HCT116 (cell line): ENCODE results near the gene OR2T1. TPM values are rescaled to one million over a fixed set of nuclear protein-coding genes. Genes with fewer than 3 reads are reported as not detected.

Experiments used
- ATAC-seq: fragments of 200-7000 bp; cut with Tn5 transposase; 2 replicates; pipeline ENCODE4 v1.9.1; 2020; ENCODE audit warnings: mild to moderate bottlenecking, moderate library complexity
- BruUV-seq: library from RNA; stranded (reverse); fragments of 400-500 nt; replicated peaks from 2 replicates; lab custom pipeline; 2021; lab: Mats Ljungman, UMichigan
- CTCF ChIA-PET: fragments of 300-600 bp; sonication (Branson Sonifier 250); formaldehyde crosslinking; loops from one replicate; lab custom pipeline; 2021; ENCODE audit warnings: antibody characterized with exemption; lab: Charles Lee
- POLR2A ChIA-PET: fragments of 300-600, 350-600 bp; sonication (Branson Sonifier 250); formaldehyde crosslinking; loops from one replicate; lab custom pipeline; 2021; ENCODE audit warnings: antibody characterized with exemption; lab: Charles Lee
- RAD21 ChIA-PET, 2 experiments: fragments of 300-600 bp; sonication (Branson Sonifier 250); formaldehyde crosslinking; loops; one replicate each; lab custom pipeline; 2023; ENCODE audit warnings: low total read pairs in 2 of 2; ENCODE audit not compliant: uncharacterized antibody in 2 of 2, unreplicated experiment in 2 of 2, low non-redundant PET in 1 of 2; lab: Charles Lee
- DNase-seq: peaks from one replicate; pipeline ENCODE4 v3.0.0-alpha.2; 2010; ENCODE audit warnings: low read depth, low spot score
- H2AFZ ChIP-seq: fragments of 200-600 bp; shearing (Covaris generic), sonication (generic); 2 replicates; pipeline ENCODE4 v1.6.1; 2017; ENCODE audit warnings: low read depth, mixed run types, mixed read lengths, antibody characterized with exemption, low read length; ENCODE audit not compliant: poor library complexity, severe bottlenecking
- H3K27ac ChIP-seq: 2 replicates; pipeline ENCODE4 v1.5.1; 2012; ENCODE audit warnings: low read depth, low read length
- H3K27me3 ChIP-seq: fragments of 200-600 bp; sonication (generic); 2 replicates; pipeline ENCODE4 v1.6.1; 2016; ENCODE audit warnings: mixed run types, low read length, mixed read lengths; ENCODE audit not compliant: insufficient read depth
- H3K36me3 ChIP-seq, 2 experiments: fragments of 200-500 bp in 1 of 2; fragments of 200-600 bp in 1 of 2; sonication (Bioruptor generic) in 1 of 2; sonication (generic) in 1 of 2; 2 replicates each; pipeline versions ENCODE4 v1.5.1 to v1.6.1; 2014 to 2016; ENCODE audit warnings: low read length in 2 of 2, inconsistent platforms in 1 of 2, mixed read lengths in 1 of 2, mixed run types in 1 of 2; ENCODE audit not compliant: insufficient read depth in 2 of 2, control insufficient read depth in 1 of 2
- H3K4me1 ChIP-seq, 2 experiments: fragments of 200-600 bp in 1 of 2; sonication (generic) in 1 of 2; 2 replicates each; pipeline versions ENCODE4 v1.5.1 to v1.6.1; 2012 to 2017; ENCODE audit warnings: low read length in 2 of 2, inconsistent platforms in 1 of 2, mild to moderate bottlenecking in 1 of 2, mixed read lengths in 1 of 2, mixed run types in 1 of 2, moderate library complexity in 1 of 2; ENCODE audit not compliant: insufficient read depth in 2 of 2, control insufficient read depth in 1 of 2
- H3K4me2 ChIP-seq: fragments of 200-600 bp; sonication (generic); 2 replicates; pipeline ENCODE4 v1.6.1; 2017; ENCODE audit warnings: mixed run types, low read length, mixed read lengths
- H3K4me3 ChIP-seq, 2 experiments: fragments of 200-600 bp in 1 of 2; sonication (generic) in 1 of 2; replicated peaks in 1 of 2; 2 replicates each; pipeline ENCODE4 v1.5.1; 2011 to 2016; ENCODE audit warnings: low read length in 2 of 2, control low read depth in 1 of 2, low read depth in 1 of 2, mild to moderate bottlenecking in 1 of 2, mixed read lengths in 1 of 2, mixed run types in 1 of 2
- H3K79me2 ChIP-seq: fragments of 200-600 bp; sonication (generic); 2 replicates; pipeline ENCODE4 v1.6.1; 2017; ENCODE audit warnings: mild to moderate bottlenecking, mixed run types, low read length, moderate library complexity, mixed read lengths; ENCODE audit not compliant: insufficient read depth
- H3K9ac ChIP-seq: fragments of 200-600 bp; sonication (generic); 2 replicates; pipeline ENCODE4 v1.6.1; 2016; ENCODE audit warnings: low read length, mixed read lengths
- H3K9me2 ChIP-seq: fragments of 200-600 bp; sonication (generic), shearing (Covaris generic); 2 replicates; pipeline ENCODE4 v1.6.1; 2017; ENCODE audit warnings: mixed run types, mild to moderate bottlenecking, moderate library complexity; ENCODE audit not compliant: insufficient read depth
- H3K9me3 ChIP-seq, 2 experiments: fragments of 200-500 bp in 1 of 2; fragments of 200-600 bp in 1 of 2; sonication (Bioruptor generic) in 1 of 2; sonication (generic) in 1 of 2; 2 replicates each; pipeline ENCODE4 v1.6.1; 2014 to 2017; ENCODE audit warnings: low read length in 2 of 2, mixed read lengths in 2 of 2, inconsistent platforms in 1 of 2, low read depth in 1 of 2, mild to moderate bottlenecking in 1 of 2, mixed run types in 1 of 2, moderate library complexity in 1 of 2; ENCODE audit not compliant: control insufficient read depth in 1 of 2, insufficient read depth in 1 of 2
- H4K20me1 ChIP-seq: fragments of 200-600 bp; sonication (generic), shearing (Covaris generic); 2 replicates; pipeline ENCODE4 v1.6.1; 2017; ENCODE audit warnings: mixed run types, mild to moderate bottlenecking, moderate library complexity; ENCODE audit not compliant: insufficient read depth
- CTCF ChIP-seq, 3 experiments: fragments of 200-600 bp in 1 of 3; sonication (generic) in 1 of 3; IDR thresholded peaks in 2 of 3; conservative IDR thresholded peaks in 1 of 3; 2 replicates each; pipeline ENCODE4 v1.5.1; 2012 to 2017; ENCODE audit warnings: low read depth in 2 of 3, low read length in 2 of 3, antibody characterized with exemption in 1 of 3, borderline replicate concordance in 1 of 3, control low read depth in 1 of 3, mild to moderate bottlenecking in 1 of 3, mixed read lengths in 1 of 3, mixed run types in 1 of 3, moderate library complexity in 1 of 3; ENCODE audit not compliant: insufficient read depth in 1 of 3
- EGR1 ChIP-seq: IDR thresholded peaks from 2 replicates; pipeline ENCODE4 v1.6.1; 2012; ENCODE audit warnings: low read depth
- ELF1 ChIP-seq: IDR thresholded peaks from 2 replicates; pipeline ENCODE4 v1.6.1; 2012; ENCODE audit warnings: low read depth, borderline replicate concordance
- EZH2 ChIP-seq: fragments of 200-600 bp; sonication (generic); IDR thresholded peaks from 2 replicates; pipeline ENCODE4 v1.6.1; 2017; ENCODE audit warnings: antibody characterized with exemption, mixed run types
- EZH2phosphoT487 ChIP-seq: fragments of 200-600 bp; IDR thresholded peaks from 2 replicates; pipeline ENCODE4 v1.6.1; 2018; ENCODE audit warnings: antibody characterized with exemption, borderline replicate concordance
- FOSL1 ChIP-seq: IDR thresholded peaks from 2 replicates; pipeline ENCODE4 v1.6.1; 2012; ENCODE audit warnings: low read depth
- JUND ChIP-seq: IDR thresholded peaks from 2 replicates; pipeline ENCODE4 v1.6.1; 2012
- POLR2A ChIP-seq: IDR thresholded peaks from 2 replicates; pipeline ENCODE4 v1.7.0; 2011; ENCODE audit warnings: borderline replicate concordance; ENCODE audit not compliant: insufficient read depth, insufficient read length; ENCODE audit errors: extremely low read depth
- POLR2AphosphoS5 ChIP-seq: IDR thresholded peaks from 2 replicates; pipeline ENCODE4 v1.6.1; 2011; ENCODE audit warnings: mild to moderate bottlenecking, low read depth, low read length, moderate library complexity
- RAD21 ChIP-seq: IDR thresholded peaks from 2 replicates; pipeline ENCODE4 v1.6.1; 2012; ENCODE audit warnings: low read depth, mild to moderate bottlenecking
- REST ChIP-seq: IDR thresholded peaks from 2 replicates; pipeline ENCODE4 v1.6.1; 2012; ENCODE audit warnings: low read depth
- SRF ChIP-seq: IDR thresholded peaks from 2 replicates; pipeline ENCODE4 v1.6.1; 2012; ENCODE audit warnings: low read depth
- TCF7L2 ChIP-seq: IDR thresholded peaks from 2 replicates; pipeline ENCODE4 v1.7.0; 2011; ENCODE audit warnings: borderline replicate concordance, inconsistent platforms; ENCODE audit not compliant: insufficient read depth, insufficient read length; ENCODE audit errors: extremely low read depth
- YY1 ChIP-seq: IDR thresholded peaks from 2 replicates; pipeline ENCODE4 v1.6.1; 2011; ENCODE audit warnings: low read length, low read depth, moderate library complexity, mild to moderate bottlenecking; ENCODE audit not compliant: insufficient replicate concordance; ENCODE audit errors: extremely low read depth
- ZBTB33 ChIP-seq: IDR thresholded peaks from 2 replicates; pipeline ENCODE4 v1.6.1; 2011; ENCODE audit warnings: mild to moderate bottlenecking, low read length, moderate library complexity; ENCODE audit not compliant: insufficient replicate concordance; ENCODE audit errors: extremely low read depth
- ZFX ChIP-seq: fragments of 450-650 bp; IDR thresholded peaks from 2 replicates; pipeline ENCODE4 v1.6.1; 2017
- intact Hi-C: fragments of 100-400 bp; cut with micrococcal nuclease; formaldehyde crosslinking; loops from 2 replicates; pipeline ENCODE4 v1.10.0; 2022
- total RNA-seq: library from RNA; stranded (reverse); gene quantifications from one replicate; pipeline ENCODE4 v1.2.1, GENCODE V29; 2021; ENCODE audit not compliant: unreplicated experiment

The OR2T1 gene
- total RNA-seq, 1 experiment from 2014 or later, result not detected

GRCh38 chr1:248375446-248375845 is 27.4 kb upstream of the OR2T1 start, which contains the start of gene OR2T6:
TSS of gene OR2T6 (plus strand) at chr1:248375746. CDS start at chr1:248387609, 11,863 bp downstream.
- no TSS peak for BruUV-seq
- TF ChIP-seq REST (no peak), TCF7L2 (no peak), ZFX (no peak), EGR1 (no peak), JUND (no peak), EZH2 (no peak), EZH2phosphoT487 (no peak), RAD21 (no peak), POLR2AphosphoS5 (no peak), SRF (no peak), ZBTB33 (no peak), YY1 (no peak), POLR2A (no peak), CTCF (IDR thresholded peaks at IDR 0.05 in 2 of 3, conservative IDR thresholded peaks at IDR 0.05 in 1 of 3; ENCODE audit: borderline replicate concordance in 1 of 3, insufficient read depth in 1 of 3, low read depth in 2 of 3, low read length in 2 of 3) (no peak), FOSL1 (no peak), ELF1 (no peak)

More at GRCh38 chr1:248375446-248375845, 27.4 kb upstream of the OR2T1 start, which contains the start of gene OR2T6:
- Histone ChIP-seq H3K4me2 (no peak within 1 kb of the TSS), H3K27me3 (no peaks in the 10 kb centered on the region), H3K9me2 (no peaks in the 10 kb centered on the region), H3K36me3 (no peaks in the 10 kb centered on the region), H2AFZ (no peak within 1 kb of the TSS), H3K4me1 (no peaks in the 10 kb centered on the region), H4K20me1 (no peaks in the 10 kb centered on the region), H3K9ac (no peak within 1 kb of the TSS), H3K27ac (no peak within 1 kb of the TSS), H3K4me3 (no peak within 1 kb of the TSS), H3K79me2 (no peaks in the 10 kb centered on the region), H3K9me3 (peaks cover 5 to 21% of the 10 kb centered on the region in 2 experiments; a peak in 2 of 4 replicates)
- ATAC-seq, result no peak
- POLR2A ChIA-PET, result no interaction called here
- CTCF ChIA-PET, result no interaction called here
- RAD21 ChIA-PET, result no interaction called here
- DNase-seq, result no peak
- intact Hi-C loops, result no loop called here
